ENCODE data around the gene KCNQ1OT1. TPM values are rescaled to one million over a fixed set of nuclear protein-coding genes. Genes with fewer than 3 reads are reported as not detected.

KCNQ1OT1 gene
- total RNA-seq (ENCODE audit: unreplicated experiment), result 14.3 TPM
- long read RNA-seq, full-length matches to known transcripts, result 9 of 9 reads
- long read RNA-seq, partial matches to known transcripts, result 0 of 9 reads
- long read RNA-seq, other reads (novel, unspliced or antisense), result 0 of 9 reads

DNA sequence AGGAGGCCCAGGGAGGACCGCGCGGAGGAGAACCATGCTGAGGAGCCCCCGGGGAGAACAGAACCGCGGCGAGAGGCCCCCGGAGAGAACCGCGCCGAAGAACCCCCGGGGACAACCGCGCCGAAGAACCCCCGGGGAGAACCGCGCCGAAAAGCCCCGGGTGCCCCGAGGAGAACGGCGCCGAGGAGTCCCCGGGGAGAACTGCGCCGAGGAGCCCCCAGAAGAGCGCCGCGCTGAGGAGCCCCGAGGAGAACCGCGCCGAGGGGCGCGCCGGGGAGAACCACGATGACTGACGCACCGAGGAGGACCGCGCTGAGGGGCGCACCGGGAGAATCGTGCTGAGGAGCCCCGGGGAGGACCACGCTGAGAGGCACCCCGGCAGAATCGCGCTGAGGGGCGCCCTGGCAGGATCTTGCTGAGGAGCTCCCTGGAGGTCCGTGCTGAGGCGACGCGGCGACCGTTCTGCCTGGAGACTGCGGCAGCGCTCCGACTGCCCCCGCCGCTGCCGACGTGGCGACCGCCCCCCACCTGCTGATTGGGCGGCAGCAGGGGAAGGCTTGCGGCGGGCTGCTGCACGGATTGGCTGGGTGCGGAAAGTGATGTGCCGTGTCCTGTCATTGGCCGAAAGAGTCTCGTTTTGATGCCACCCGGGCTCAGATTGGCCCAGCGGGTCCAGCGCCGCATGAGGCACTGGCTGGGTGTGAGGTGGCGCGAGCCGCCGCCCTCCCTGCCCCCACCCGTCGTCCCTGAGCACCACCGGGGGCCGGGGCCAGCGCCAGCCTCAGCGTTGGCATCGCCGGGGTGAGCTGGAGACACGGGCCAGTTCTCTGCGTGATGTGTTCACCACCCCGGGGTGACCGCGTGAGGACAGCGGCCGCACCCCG, at the start of gene KCNQ1OT1:
Gene KCNQ1OT1, minus strand, starts transcription at position 464 of the 884 bp plus-strand sequence.
- Mint-ChIP-seq H3K9me3 (ENCODE audit: unreplicated experiment) (peaks cover 10% of the 10 kb centered on the region), H3K27ac (ENCODE audit: unreplicated experiment) (peak within 1 kb of the TSS; percentile 85), H3K4me1 (ENCODE audit: low read depth, unreplicated experiment) (peaks cover 37% of the 10 kb centered on the region), H3K4me3 (ENCODE audit: unreplicated experiment) (peak within 1 kb of the TSS; percentile 98), H3K27me3 (ENCODE audit: unreplicated experiment) (peaks cover 9% of the 10 kb centered on the region), H3K36me3 (ENCODE audit: unreplicated experiment) (no peaks in the 10 kb centered on the region)
- peak; percentile 86 for DNase-seq
- TF ChIP-seq, protein P1, sequence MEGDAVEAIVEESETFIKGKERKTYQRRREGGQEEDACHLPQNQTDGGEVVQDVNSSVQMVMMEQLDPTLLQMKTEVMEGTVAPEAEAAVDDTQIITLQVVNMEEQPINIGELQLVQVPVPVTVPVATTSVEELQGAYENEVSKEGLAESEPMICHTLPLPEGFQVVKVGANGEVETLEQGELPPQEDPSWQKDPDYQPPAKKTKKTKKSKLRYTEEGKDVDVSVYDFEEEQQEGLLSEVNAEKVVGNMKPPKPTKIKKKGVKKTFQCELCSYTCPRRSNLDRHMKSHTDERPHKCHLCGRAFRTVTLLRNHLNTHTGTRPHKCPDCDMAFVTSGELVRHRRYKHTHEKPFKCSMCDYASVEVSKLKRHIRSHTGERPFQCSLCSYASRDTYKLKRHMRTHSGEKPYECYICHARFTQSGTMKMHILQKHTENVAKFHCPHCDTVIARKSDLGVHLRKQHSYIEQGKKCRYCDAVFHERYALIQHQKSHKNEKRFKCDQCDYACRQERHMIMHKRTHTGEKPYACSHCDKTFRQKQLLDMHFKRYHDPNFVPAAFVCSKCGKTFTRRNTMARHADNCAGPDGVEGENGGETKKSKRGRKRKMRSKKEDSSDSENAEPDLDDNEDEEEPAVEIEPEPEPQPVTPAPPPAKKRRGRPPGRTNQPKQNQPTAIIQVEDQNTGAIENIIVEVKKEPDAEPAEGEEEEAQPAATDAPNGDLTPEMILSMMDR (IDR thresholded peaks at IDR 0.05; ENCODE audit: partially characterized antibody, unreplicated experiment), result no peak

DNA sequence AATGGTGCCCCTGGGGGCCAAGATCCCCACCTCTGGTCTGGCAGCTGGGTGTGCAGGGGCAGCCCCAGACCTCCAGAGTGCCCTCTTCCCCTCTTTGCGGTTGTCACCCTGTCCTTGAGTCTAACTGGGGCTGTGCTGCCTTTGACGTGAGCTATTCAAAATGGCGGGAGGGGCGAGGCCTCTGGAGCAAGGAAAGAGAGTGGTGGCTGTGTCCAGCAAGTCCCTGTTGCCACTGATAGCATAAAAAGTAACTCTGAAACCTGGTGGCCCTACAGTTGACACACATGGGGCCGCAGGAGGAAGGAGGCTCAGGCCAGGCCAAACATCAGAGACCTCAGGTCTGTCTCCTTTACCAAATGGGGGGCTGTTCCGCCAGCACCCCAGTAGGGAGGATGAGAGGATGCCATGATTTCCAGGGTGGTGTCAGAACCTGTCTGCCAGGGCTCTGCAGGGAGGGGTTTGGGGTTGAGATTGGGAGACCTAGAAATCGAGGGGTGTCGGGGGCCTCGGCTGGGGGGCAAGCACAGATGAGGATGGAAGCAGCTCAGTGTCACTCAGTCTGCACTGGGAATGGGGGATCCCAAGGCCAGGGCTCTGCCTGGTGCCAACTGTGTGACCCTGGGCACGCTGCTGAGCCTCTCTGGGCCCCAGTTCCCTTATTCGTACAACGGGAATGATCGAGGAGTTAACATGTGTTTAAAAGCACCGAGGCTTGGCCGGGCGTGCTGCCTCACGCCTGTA, 49.2 kb upstream of the KCNQ1OT1 start:
- Mint-ChIP-seq H3K4me1 (ENCODE audit: low read depth, unreplicated experiment) (peaks cover 18% of the 10 kb centered on the region), H3K4me3 (ENCODE audit: unreplicated experiment) (no peak overlapping the region), H3K27me3 (ENCODE audit: unreplicated experiment) (peaks cover 2% of the 10 kb centered on the region), H3K27ac (ENCODE audit: unreplicated experiment) (no peak overlapping the region), H3K9me3 (ENCODE audit: unreplicated experiment) (peaks cover 8% of the 10 kb centered on the region), H3K36me3 (ENCODE audit: unreplicated experiment) (peaks cover 5% of the 10 kb centered on the region)
- TF ChIP-seq, protein P1 (IDR thresholded peaks at IDR 0.05; ENCODE audit: partially characterized antibody, unreplicated experiment), result no peak
- no peak for DNase-seq

DNA sequence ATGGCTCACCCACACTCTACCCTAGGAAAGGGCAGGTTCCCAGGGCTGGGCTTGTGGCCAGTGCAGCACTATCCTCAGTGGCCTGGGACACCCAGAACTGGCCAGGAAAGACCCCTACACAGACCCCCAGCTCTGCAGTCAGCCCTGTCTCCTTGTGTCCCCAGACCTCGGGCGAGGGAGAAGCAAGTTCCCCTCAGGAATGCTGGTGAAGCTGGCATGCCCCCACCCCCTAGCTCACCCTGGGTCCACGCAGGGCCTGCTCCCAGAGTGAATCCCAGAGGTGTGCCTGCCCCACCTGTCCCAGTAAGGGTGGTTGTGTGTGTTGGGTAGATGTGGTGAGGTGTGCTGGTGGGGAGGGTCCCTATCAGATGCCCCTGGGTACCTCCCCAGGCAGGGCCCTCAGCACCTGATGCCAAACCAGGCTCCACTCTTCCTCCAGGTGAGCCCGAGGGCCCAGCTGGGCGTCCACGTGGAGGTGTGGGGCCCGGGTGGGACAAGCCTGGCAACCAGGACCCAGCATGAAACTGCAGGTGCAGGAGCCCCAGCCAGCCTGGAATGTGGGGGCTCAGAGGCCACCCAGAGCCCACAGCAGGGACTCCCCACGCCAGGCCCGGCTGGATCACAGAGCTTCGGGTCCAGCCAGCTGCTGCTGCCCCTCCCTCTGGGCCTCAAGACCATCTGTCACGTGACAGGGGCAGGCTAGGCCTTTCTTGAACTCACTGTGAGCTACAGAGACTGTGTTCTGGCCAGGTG, 48.4 kb upstream of the KCNQ1OT1 start:
- H3K4me3 Mint-ChIP-seq (ENCODE audit: unreplicated experiment), result no peak overlapping the region
- H3K27me3 Mint-ChIP-seq (ENCODE audit: unreplicated experiment), result peaks cover 2% of the 10 kb centered on the region
- peak; percentile 14 for DNase-seq
- no peaks in the 10 kb centered on the region for H3K36me3 Mint-ChIP-seq (ENCODE audit: unreplicated experiment)
- TF ChIP-seq, protein P1 (IDR thresholded peaks at IDR 0.05; ENCODE audit: partially characterized antibody, unreplicated experiment), result no peak
- peaks cover 10% of the 10 kb centered on the region for H3K9me3 Mint-ChIP-seq (ENCODE audit: unreplicated experiment)
- peaks cover 18% of the 10 kb centered on the region for H3K4me1 Mint-ChIP-seq (ENCODE audit: low read depth, unreplicated experiment)
- no peak overlapping the region for H3K27ac Mint-ChIP-seq (ENCODE audit: unreplicated experiment)

DNA sequence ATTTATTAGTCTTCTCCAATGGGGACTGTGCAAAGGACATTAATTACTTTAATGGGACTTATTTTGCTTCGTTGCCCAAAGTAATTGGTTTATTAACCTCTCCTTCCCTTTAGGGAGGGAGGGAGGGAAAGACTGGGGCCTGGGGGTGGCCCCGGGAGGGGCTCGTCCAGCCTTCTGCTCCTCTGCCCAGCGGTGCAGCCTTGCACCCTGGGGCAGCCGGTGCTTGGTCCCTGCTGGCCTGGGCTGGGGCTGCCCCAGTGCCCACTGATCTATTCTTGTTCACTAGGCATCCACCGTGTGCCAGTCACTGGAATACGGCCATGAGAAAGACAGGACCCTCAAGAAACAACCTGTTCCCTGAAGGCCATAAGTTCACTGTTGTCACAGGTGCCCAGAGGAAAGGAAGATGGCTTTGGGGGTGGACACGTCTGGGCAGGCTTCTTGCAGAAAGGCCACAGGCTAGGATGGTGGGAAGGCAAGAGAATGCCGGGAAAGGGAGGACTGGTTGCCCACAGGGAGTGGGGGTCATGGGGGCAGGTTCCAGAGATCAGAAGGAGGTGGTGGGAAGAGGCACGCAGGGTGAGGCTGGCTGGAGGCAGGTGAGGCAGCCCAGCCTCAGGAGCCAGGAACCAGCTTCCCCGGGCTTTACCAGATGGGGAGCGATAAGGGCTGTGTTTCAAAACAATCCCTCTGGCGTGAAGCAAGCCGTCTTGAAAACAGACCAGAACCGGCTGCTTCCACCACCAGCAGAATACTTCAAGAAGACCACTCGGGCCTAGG, 47.6 kb upstream of the KCNQ1OT1 start:
- DNase-seq, result no peak

More for the DNA sequence above, 47.6 kb upstream of the KCNQ1OT1 start:
- Mint-ChIP-seq H3K27me3 (ENCODE audit: unreplicated experiment) (peaks cover 2% of the 10 kb centered on the region), H3K36me3 (ENCODE audit: unreplicated experiment) (no peaks in the 10 kb centered on the region), H3K27ac (ENCODE audit: unreplicated experiment) (no peak overlapping the region), H3K4me3 (ENCODE audit: unreplicated experiment) (no peak overlapping the region), H3K4me1 (ENCODE audit: low read depth, unreplicated experiment) (peaks cover 18% of the 10 kb centered on the region), H3K9me3 (ENCODE audit: unreplicated experiment) (peaks cover 10% of the 10 kb centered on the region)
- TF ChIP-seq, protein P1 (IDR thresholded peaks at IDR 0.05; ENCODE audit: partially characterized antibody, unreplicated experiment), result no peak

Measured in glutamatergic neuron (in vitro differentiated cells).